ENCODE data around the gene CRYBB1.

The CRYBB1 gene

GRCh38 chr22:26580240-26580962 is 37.4 kb downstream of the CRYBB1 start:
- WGBS, 2 experiments: 36 to 44% methylated on average over 11 to 13 of the region's 13 CpGs
- H3K4me3 ChIP-seq (ENCODE audit: insufficient read depth, low read depth, low read length): no peak overlapping the region
- no peak overlapping the region for H3K27ac ChIP-seq (ENCODE audit: insufficient read depth, low read depth, low read length, poor library complexity, severe bottlenecking)
- no peaks in the 10 kb centered on the region for H3K36me3 ChIP-seq (ENCODE audit: control insufficient read depth, insufficient read depth, low read length)
- no peaks in the 10 kb centered on the region for H3K9me3 ChIP-seq (ENCODE audit: control insufficient read depth, low read length)
- no peaks in the 10 kb centered on the region for H3K4me1 ChIP-seq (ENCODE audit: control insufficient read depth, insufficient read depth, low read length)
- no peaks in the 10 kb centered on the region for H3K27me3 ChIP-seq (ENCODE audit: control insufficient read depth, insufficient read depth, low read length, poor library complexity, severe bottlenecking)

GRCh38 chr22:26579331-26579886 is 38.4 kb downstream of the CRYBB1 start:
- no peak overlapping the region for H3K4me3 ChIP-seq (ENCODE audit: insufficient read depth, low read depth, low read length)
- H3K27me3 ChIP-seq (ENCODE audit: control insufficient read depth, insufficient read depth, low read length, poor library complexity, severe bottlenecking): no peaks in the 10 kb centered on the region
- no peaks in the 10 kb centered on the region for H3K9me3 ChIP-seq (ENCODE audit: control insufficient read depth, low read length)
- no peaks in the 10 kb centered on the region for H3K4me1 ChIP-seq (ENCODE audit: control insufficient read depth, insufficient read depth, low read length)
- no peaks in the 10 kb centered on the region for H3K36me3 ChIP-seq (ENCODE audit: control insufficient read depth, insufficient read depth, low read length)
- 75 to 83% methylated on average over 10 of the region's 10 CpGs for WGBS, 2 experiments
- no peak overlapping the region for H3K27ac ChIP-seq (ENCODE audit: insufficient read depth, low read depth, low read length, poor library complexity, severe bottlenecking)

- no peaks in the 10 kb centered on the region for H3K36me3 ChIP-seq (ENCODE audit: control insufficient read depth, insufficient read depth, low read length)
- no peak overlapping the region for H3K4me3 ChIP-seq (ENCODE audit: insufficient read depth, low read depth, low read length)
- H3K9me3 ChIP-seq (ENCODE audit: control insufficient read depth, low read length): no peaks in the 10 kb centered on the region
- no peak overlapping the region for H3K27ac ChIP-seq (ENCODE audit: insufficient read depth, low read depth, low read length, poor library complexity, severe bottlenecking)
- no peaks in the 10 kb centered on the region for H3K4me1 ChIP-seq (ENCODE audit: control insufficient read depth, insufficient read depth, low read length)
- no peaks in the 10 kb centered on the region for H3K27me3 ChIP-seq (ENCODE audit: control insufficient read depth, insufficient read depth, low read length, poor library complexity, severe bottlenecking)
- WGBS, 2 experiments: 95 to 96% methylated on average over 7 of the region's 7 CpGs
Measured at GRCh38 chr22:26577081-26577480, 40.7 kb downstream of the CRYBB1 start.

- no peaks in the 10 kb centered on the region for H3K36me3 ChIP-seq (ENCODE audit: control insufficient read depth, insufficient read depth, low read length)
- H3K27me3 ChIP-seq (ENCODE audit: control insufficient read depth, insufficient read depth, low read length, poor library complexity, severe bottlenecking): no peaks in the 10 kb centered on the region
- no peak overlapping the region for H3K4me3 ChIP-seq (ENCODE audit: insufficient read depth, low read depth, low read length)
- no peaks in the 10 kb centered on the region for H3K9me3 ChIP-seq (ENCODE audit: control insufficient read depth, low read length)
- H3K4me1 ChIP-seq (ENCODE audit: control insufficient read depth, insufficient read depth, low read length): peaks cover 6% of the 10 kb centered on the region
- peak overlapping the region; percentile 22 for H3K27ac ChIP-seq (ENCODE audit: insufficient read depth, low read depth, low read length, poor library complexity, severe bottlenecking)
- WGBS, 2 experiments: 80 to 84% methylated on average over 8 of the region's 8 CpGs
Measured at GRCh38 chr22:26576026-26576680, 41.7 kb downstream of the CRYBB1 start.

- Histone ChIP-seq H3K27me3 (ENCODE audit: control insufficient read depth, insufficient read depth, low read length, poor library complexity, severe bottlenecking) (no peaks in the 10 kb centered on the region), H3K4me1 (ENCODE audit: control insufficient read depth, insufficient read depth, low read length) (peaks cover 16% of the 10 kb centered on the region), H3K27ac (ENCODE audit: insufficient read depth, low read depth, low read length, poor library complexity, severe bottlenecking) (no peak overlapping the region), H3K36me3 (ENCODE audit: control insufficient read depth, insufficient read depth, low read length) (no peaks in the 10 kb centered on the region), H3K4me3 (ENCODE audit: insufficient read depth, low read depth, low read length) (no peak overlapping the region), H3K9me3 (ENCODE audit: control insufficient read depth, low read length) (no peaks in the 10 kb centered on the region)
- 89 to 94% methylated on average over 6 to 7 of the region's 7 CpGs for WGBS, 2 experiments
Measured at GRCh38 chr22:26574001-26574723, 43.7 kb downstream of the CRYBB1 start.

GRCh38 chr22:26573026-26573662 is 44.7 kb downstream of the CRYBB1 start:
- WGBS, 2 experiments: 88 to 93% methylated on average over 10 of the region's 10 CpGs
- Histone ChIP-seq H3K4me3 (ENCODE audit: insufficient read depth, low read depth, low read length) (no peak overlapping the region), H3K4me1 (ENCODE audit: control insufficient read depth, insufficient read depth, low read length) (peaks cover 21% of the 10 kb centered on the region), H3K36me3 (ENCODE audit: control insufficient read depth, insufficient read depth, low read length) (no peaks in the 10 kb centered on the region), H3K9me3 (ENCODE audit: control insufficient read depth, low read length) (no peaks in the 10 kb centered on the region), H3K27me3 (ENCODE audit: control insufficient read depth, insufficient read depth, low read length, poor library complexity, severe bottlenecking) (no peaks in the 10 kb centered on the region), H3K27ac (ENCODE audit: insufficient read depth, low read depth, low read length, poor library complexity, severe bottlenecking) (no peak overlapping the region)

GRCh38 chr22:26570864-26571525 is 46.8 kb downstream of the CRYBB1 start:
- 83 to 86% methylated on average over 13 of the region's 13 CpGs for WGBS, 2 experiments
- no peak overlapping the region for H3K4me3 ChIP-seq (ENCODE audit: insufficient read depth, low read depth, low read length)
- H3K36me3 ChIP-seq (ENCODE audit: control insufficient read depth, insufficient read depth, low read length): no peaks in the 10 kb centered on the region
- H3K9me3 ChIP-seq (ENCODE audit: control insufficient read depth, low read length): no peaks in the 10 kb centered on the region
- no peak overlapping the region for H3K27ac ChIP-seq (ENCODE audit: insufficient read depth, low read depth, low read length, poor library complexity, severe bottlenecking)
- H3K4me1 ChIP-seq (ENCODE audit: control insufficient read depth, insufficient read depth, low read length): peaks cover 37% of the 10 kb centered on the region
- no peaks in the 10 kb centered on the region for H3K27me3 ChIP-seq (ENCODE audit: control insufficient read depth, insufficient read depth, low read length, poor library complexity, severe bottlenecking)

GRCh38 chr22:26570115-26570514 is 47.7 kb downstream of the CRYBB1 start:
- 82 to 86% methylated on average over 10 of the region's 10 CpGs for WGBS, 2 experiments
- peaks cover 37% of the 10 kb centered on the region for H3K4me1 ChIP-seq (ENCODE audit: control insufficient read depth, insufficient read depth, low read length)

GRCh38 chr22:26568207-26568706 is 49.6 kb downstream of the CRYBB1 start:
- Histone ChIP-seq H3K4me1 (ENCODE audit: control insufficient read depth, insufficient read depth, low read length) (peaks cover 43% of the 10 kb centered on the region), H3K27me3 (ENCODE audit: control insufficient read depth, insufficient read depth, low read length, poor library complexity, severe bottlenecking) (no peaks in the 10 kb centered on the region), H3K27ac (ENCODE audit: insufficient read depth, low read depth, low read length, poor library complexity, severe bottlenecking) (peak overlapping the region; percentile 88), H3K4me3 (ENCODE audit: insufficient read depth, low read depth, low read length) (no peak overlapping the region), H3K36me3 (ENCODE audit: control insufficient read depth, insufficient read depth, low read length) (no peaks in the 10 kb centered on the region), H3K9me3 (ENCODE audit: control insufficient read depth, low read length) (no peaks in the 10 kb centered on the region)
- WGBS, 2 experiments: 28 to 32% methylated on average over 11 of the region's 11 CpGs

More at GRCh38 chr22:26570115-26570514, 47.7 kb downstream of the CRYBB1 start:
- H3K27ac ChIP-seq (ENCODE audit: insufficient read depth, low read depth, low read length, poor library complexity, severe bottlenecking): no peak overlapping the region
- H3K27me3 ChIP-seq (ENCODE audit: control insufficient read depth, insufficient read depth, low read length, poor library complexity, severe bottlenecking): no peaks in the 10 kb centered on the region
- no peaks in the 10 kb centered on the region for H3K36me3 ChIP-seq (ENCODE audit: control insufficient read depth, insufficient read depth, low read length)
- H3K9me3 ChIP-seq (ENCODE audit: control insufficient read depth, low read length): no peaks in the 10 kb centered on the region
- no peak overlapping the region for H3K4me3 ChIP-seq (ENCODE audit: insufficient read depth, low read depth, low read length)

Measured in ectodermal cell (in vitro differentiated cells).